Naive thymus-derived CD4-positive, alpha-beta T cell (primary cell): ENCODE measurements around the gene SIAH1. TPM values are rescaled to one million over a fixed set of nuclear protein-coding genes. Genes with fewer than 3 reads are reported as not detected.
"Not testable (repeated sequence)": the region's sequence is repeated elsewhere in the genome, so short reads cannot be mapped to it uniquely, and the experiment has no call there.

ENCODE experiments used
- ATAC-seq: fragments of 150-1000 bp; cut with Tn5 transposase; 2 replicates; pipeline ENCODE4 v1.10.0; 2021; ENCODE audit warnings: mild to moderate bottlenecking, moderate library complexity
- CTCF ChIA-PET: fragments of 350-600 bp; sonication (Branson Sonifier 250); formaldehyde crosslinking; loops from one replicate; lab custom pipeline; 2021; ENCODE audit warnings: antibody characterized with exemption; lab: Charles Lee
- POLR2A ChIA-PET: fragments of 350-600 bp; sonication (Branson Sonifier 250); formaldehyde crosslinking; loops from one replicate; lab custom pipeline; 2021; ENCODE audit warnings: antibody characterized with exemption, inconsistent platforms; lab: Charles Lee
- DNase-seq, 9 donors: peaks; one replicate each; pipeline versions ENCODE4 v3.0.0 to v3.0.0-alpha.2; 2020 to 2022; ENCODE audit warnings: mixed read lengths in 1 of 9
- H3K27ac ChIP-seq: one replicate; pipeline ENCODE4 v1.7.0; 2013; ENCODE audit warnings: mild to moderate bottlenecking, low read depth, low read length, moderate library complexity
- H3K27me3 ChIP-seq, 2 donors: one replicate each; pipeline ENCODE4 v1.7.0; 2013; ENCODE audit warnings: low read length in 2 of 2, mild to moderate bottlenecking in 2 of 2, moderate library complexity in 2 of 2; ENCODE audit not compliant: control insufficient read depth in 2 of 2, insufficient read depth in 2 of 2
- H3K36me3 ChIP-seq, 3 experiments: 1 replicate in 2 of 3; 2 replicates in 1 of 3; pipeline ENCODE4 v1.7.0; 2013; ENCODE audit warnings: low read length in 3 of 3, mild to moderate bottlenecking in 3 of 3, moderate library complexity in 1 of 3; ENCODE audit not compliant: insufficient read depth in 3 of 3, control insufficient read depth in 2 of 3
- H3K4me1 ChIP-seq, 2 donors: one replicate each; pipeline ENCODE4 v1.7.0; 2013; ENCODE audit warnings: low read length in 2 of 2, mild to moderate bottlenecking in 2 of 2, moderate library complexity in 1 of 2; ENCODE audit not compliant: control insufficient read depth in 2 of 2, insufficient read depth in 2 of 2
- H3K4me3 ChIP-seq: 2 replicates; pipeline ENCODE4 v1.7.0; 2013; ENCODE audit warnings: mild to moderate bottlenecking, low read length
- H3K9me3 ChIP-seq, 3 experiments: 1 replicate in 2 of 3; 2 replicates in 1 of 3; pipeline ENCODE4 v1.7.0; 2013; ENCODE audit warnings: low read length in 3 of 3; ENCODE audit not compliant: control insufficient read depth in 2 of 3
- H3K27ac Mint-ChIP-seq, 9 donors: one replicate each; pipeline ENCODE4 v1.8.0; 2020 to 2022; ENCODE audit warnings: mixed read lengths in 9 of 9, mild to moderate bottlenecking in 8 of 9, moderate library complexity in 5 of 9, inconsistent platforms in 2 of 9
- H3K27me3 Mint-ChIP-seq, 5 donors: one replicate each; pipeline ENCODE4 v1.8.0; 2021 to 2022; ENCODE audit warnings: mixed read lengths in 5 of 5, mild to moderate bottlenecking in 1 of 5
- H3K36me3 Mint-ChIP-seq, 5 donors: one replicate each; pipeline ENCODE4 v1.8.0; 2020 to 2022; ENCODE audit warnings: mixed read lengths in 5 of 5, mild to moderate bottlenecking in 3 of 5, inconsistent platforms in 1 of 5
- H3K4me1 Mint-ChIP-seq, 7 donors: one replicate each; pipeline ENCODE4 v1.8.0; 2020 to 2022; ENCODE audit warnings: mixed read lengths in 7 of 7, mild to moderate bottlenecking in 3 of 7, inconsistent platforms in 1 of 7
- H3K4me3 Mint-ChIP-seq, 10 donors: one replicate each; pipeline ENCODE4 v1.8.0; 2020 to 2022; ENCODE audit warnings: mild to moderate bottlenecking in 10 of 10, mixed read lengths in 10 of 10, moderate library complexity in 6 of 10, inconsistent platforms in 2 of 10
- H3K9me3 Mint-ChIP-seq, 11 donors: one replicate each; pipeline ENCODE4 v1.8.0; 2020 to 2022; ENCODE audit warnings: mixed read lengths in 11 of 11, mild to moderate bottlenecking in 4 of 11, inconsistent platforms in 1 of 11, moderate library complexity in 1 of 11
- intact Hi-C, 2 donors: fragments of 100-400 bp; cut with micrococcal nuclease; formaldehyde crosslinking; loops; one replicate each; pipeline ENCODE4 v1.15.1; 2023
- polyA plus RNA-seq, 2 donors: library from polyadenylated mRNA; unstranded; fragments of 300-500 nt; fragmentation: Illumina TruSeq; gene quantifications; one replicate each; pipeline ENCODE4 v1.2.3, GENCODE V29; 2021
- total RNA-seq, 6 experiments: library from RNA in 5 of 6; stranded (reverse) in 5 of 6; gene quantifications; 1 replicate in 5 of 6; 2 replicates in 1 of 6; pipeline ENCODE4 v1.2.3 and lab custom pipeline; 2021 to 2026

The SIAH1 gene
- total and polyA plus RNA-seq, 7 experiments from 2014 or later: 14.5 to 51.1 (median 19.8) TPM

GRCh38 chr16:48356633-48357376 is 28.4 kb downstream of the SIAH1 start:
- no peak overlapping the region for H3K27ac ChIP-seq

GRCh38 chr16:48354877-48355855 is 30.0 kb downstream of the SIAH1 start:
- Mint-ChIP-seq H3K9me3 (no peaks in the 10 kb centered on the region), H3K27ac (peak overlapping the region in 4 of 9 donors; percentile 23 to 43 (median 37)), H3K27me3 (no peaks in the 10 kb centered on the region), H3K36me3 (peaks cover 0 to 14% (median 4%) of the 10 kb centered on the region in 5 donors), H3K4me1 (peaks cover 8 to 20% (median 13%) of the 10 kb centered on the region in 7 donors), H3K4me3 (no peak overlapping the region)
- H3K4me1 ChIP-seq: no peaks in the 10 kb centered on the region
- H3K27ac ChIP-seq: no peak overlapping the region
- CTCF ChIA-PET: interaction anchor here (1.0 to 10.2 kb wide), 10 partner anchors 11 to 280 kb away, joined by 3 to 89 read pairs (median 6); no protein-coding TSS in a partner anchor
- no peak for DNase-seq
- intact Hi-C loops: loop anchor here in 1 of 2 donors (5.0 kb wide), 2 partner anchors 32 to 172 kb away; partner anchors contain the start of gene SIAH1
- H3K4me3 ChIP-seq: no peak overlapping the region
- POLR2A ChIA-PET: interaction anchor here (0.6 to 2.2 kb wide), 6 partner anchors 11 to 274 kb away, joined by 3 to 13 read pairs (median 6); partner anchors contain the start of gene N4BP1
- no peaks in the 10 kb centered on the region for H3K27me3 ChIP-seq
- ATAC-seq: no peak
- H3K9me3 ChIP-seq: no peaks in the 10 kb centered on the region
- peaks cover 0 to 27% (median 8%) of the 10 kb centered on the region in 3 experiments for H3K36me3 ChIP-seq

More at GRCh38 chr16:48356633-48357376, 28.4 kb downstream of the SIAH1 start:
- intact Hi-C loops: no loop called here
- no peaks in the 10 kb centered on the region for H3K9me3 ChIP-seq
- DNase-seq: no peak
- H3K27ac Mint-ChIP-seq: peak overlapping the region in 7 of 9 donors; percentile 4 to 57 (median 35)
- no peak overlapping the region for H3K4me3 Mint-ChIP-seq
- H3K4me3 ChIP-seq: no peak overlapping the region
- H3K4me1 ChIP-seq: no peaks in the 10 kb centered on the region
- no peaks in the 10 kb centered on the region for H3K27me3 ChIP-seq
- no peaks in the 10 kb centered on the region for H3K27me3 Mint-ChIP-seq
- peaks cover 0 to 9% (median 4%) of the 10 kb centered on the region in 5 donors for H3K36me3 Mint-ChIP-seq
- ChIA-PET CTCF (interaction anchor here (0.7 to 10.2 kb wide), 5 partner anchors 31 to 273 kb away, joined by 3 to 89 read pairs (median 4); no protein-coding TSS in a partner anchor), POLR2A (interaction anchor here (0.6 to 2.2 kb wide), 4 partner anchors 9 to 272 kb away, joined by 3 to 13 read pairs (median 6); partner anchors contain the start of gene N4BP1)
- H3K9me3 Mint-ChIP-seq: no peaks in the 10 kb centered on the region
- H3K4me1 Mint-ChIP-seq: peaks cover 9 to 26% (median 20%) of the 10 kb centered on the region in 7 donors
- no peak for ATAC-seq
- peaks cover 0 to 15% (median 8%) of the 10 kb centered on the region in 3 experiments for H3K36me3 ChIP-seq

GRCh38 chr16:48354385-48354784 is 30.8 kb downstream of the SIAH1 start:
- H3K27ac ChIP-seq, H3K27me3 Mint-ChIP-seq, H3K4me3 ChIP-seq, DNase-seq, ATAC-seq, H3K9me3 Mint-ChIP-seq, H3K9me3 ChIP-seq, H3K4me3 Mint-ChIP-seq, H3K27me3 ChIP-seq, H3K4me1 ChIP-seq: not testable (repeated sequence)
- Mint-ChIP-seq H3K27ac (peak overlapping the region in 5 of 9 donors; percentile 36 to 43 (median 38)), H3K4me1 (peaks cover 6 to 20% (median 13%) of the 10 kb centered on the region in 7 donors), H3K36me3 (peaks cover 0 to 18% (median 4%) of the 10 kb centered on the region in 5 donors)
- intact Hi-C loops: loop anchor here in 1 of 2 donors (5.0 kb wide), 2 partner anchors 33 to 173 kb away; partner anchors contain the start of gene SIAH1
- ChIA-PET CTCF (interaction anchor here (0.7 to 10.2 kb wide), 8 partner anchors 12 to 281 kb away, joined by 3 to 89 read pairs (median 6); no protein-coding TSS in a partner anchor), POLR2A (interaction anchor here (0.6 to 2.2 kb wide), 5 partner anchors 12 to 269 kb away, joined by 3 to 7 read pairs (median 5); partner anchors contain the start of gene N4BP1)
- H3K36me3 ChIP-seq: peaks cover 0 to 35% (median 8%) of the 10 kb centered on the region in 3 experiments

GRCh38 chr16:48353565-48354163 is 31.5 kb downstream of the SIAH1 start:
- DNase-seq (peak; percentile 36 to 82 (median 77)), ATAC-seq (peak; percentile 98)
- H3K9me3 Mint-ChIP-seq: no peaks in the 10 kb centered on the region
- Histone ChIP-seq H3K9me3 (no peaks in the 10 kb centered on the region), H3K4me3 (no peak overlapping the region), H3K27ac (no peak overlapping the region), H3K4me1 (no peaks in the 10 kb centered on the region), H3K36me3 (peaks cover 0 to 40% (median 8%) of the 10 kb centered on the region in 3 experiments), H3K27me3 (no peaks in the 10 kb centered on the region)
- peak overlapping the region; percentile 14 to 89 (median 74) for H3K27ac Mint-ChIP-seq
- peak overlapping the region in 1 of 10 donors; percentile 16 for H3K4me3 Mint-ChIP-seq
- ChIA-PET CTCF (interaction anchor here (0.7 to 10.2 kb wide), 10 partner anchors 13 to 281 kb away, joined by 3 to 89 read pairs (median 6); no protein-coding TSS in a partner anchor), POLR2A (interaction anchor here (1.4 to 1.5 kb wide), 2 partner anchors 13 to 270 kb away, joined by 3 to 5 read pairs; no protein-coding TSS in a partner anchor)
- H3K27me3 Mint-ChIP-seq: no peaks in the 10 kb centered on the region
- peaks cover 6 to 20% (median 13%) of the 10 kb centered on the region in 7 donors for H3K4me1 Mint-ChIP-seq
- intact Hi-C loops: loop anchor here (1.0 to 5.0 kb wide), 11 partner anchors 13 to 277 kb away; partner anchors contain the start of genes SIAH1 (in 2 of the 2) and LONP2 (in 1 of the 2)
- peaks cover 0 to 20% (median 4%) of the 10 kb centered on the region in 5 donors for H3K36me3 Mint-ChIP-seq

- POLR2A ChIA-PET: no interaction called here
Observed at GRCh38 chr16:48352648-48353390, 32.4 kb downstream of the SIAH1 start.

More at GRCh38 chr16:48352648-48353390, 32.4 kb downstream of the SIAH1 start:
- H3K27me3 Mint-ChIP-seq: no peaks in the 10 kb centered on the region
- no peaks in the 10 kb centered on the region for H3K9me3 ChIP-seq
- CTCF ChIA-PET: interaction anchor here (0.5 to 10.2 kb wide), 11 partner anchors 14 to 282 kb away, joined by 3 to 89 read pairs (median 5); no protein-coding TSS in a partner anchor
- H3K27me3 ChIP-seq: no peaks in the 10 kb centered on the region
- no peaks in the 10 kb centered on the region for H3K4me1 ChIP-seq
- no peak overlapping the region for H3K27ac ChIP-seq
- intact Hi-C loops: loop anchor here (1.0 to 5.0 kb wide), 11 partner anchors 13 to 277 kb away; partner anchors contain the start of genes SIAH1 (in 2 of the 2) and LONP2 (in 1 of the 2)
- no peaks in the 10 kb centered on the region for H3K9me3 Mint-ChIP-seq
- H3K27ac Mint-ChIP-seq: peak overlapping the region in 3 of 9 donors; percentile 74 to 83 (median 82)
- peaks cover 6 to 20% (median 13%) of the 10 kb centered on the region in 7 donors for H3K4me1 Mint-ChIP-seq
- H3K36me3 Mint-ChIP-seq: peaks cover 0 to 20% (median 4%) of the 10 kb centered on the region in 5 donors
- DNase-seq (no peak), ATAC-seq (no peak)
- H3K36me3 ChIP-seq: peaks cover 0 to 42% (median 8%) of the 10 kb centered on the region in 3 experiments
- no peak overlapping the region for H3K4me3 Mint-ChIP-seq
- H3K4me3 ChIP-seq: no peak overlapping the region
